ENCODE results near the gene ADAMTS7. TPM values are rescaled to one million over a fixed set of nuclear protein-coding genes. Genes with fewer than 3 reads are reported as not detected.
"Not testable (repeated sequence)": the region's sequence is repeated elsewhere in the genome, so short reads cannot be mapped to it uniquely, and the experiment has no call there.

ADAMTS7 gene
- total RNA-seq, 2 donors from 2014 or later, result 35.8 to 45.9 TPM

DNA sequence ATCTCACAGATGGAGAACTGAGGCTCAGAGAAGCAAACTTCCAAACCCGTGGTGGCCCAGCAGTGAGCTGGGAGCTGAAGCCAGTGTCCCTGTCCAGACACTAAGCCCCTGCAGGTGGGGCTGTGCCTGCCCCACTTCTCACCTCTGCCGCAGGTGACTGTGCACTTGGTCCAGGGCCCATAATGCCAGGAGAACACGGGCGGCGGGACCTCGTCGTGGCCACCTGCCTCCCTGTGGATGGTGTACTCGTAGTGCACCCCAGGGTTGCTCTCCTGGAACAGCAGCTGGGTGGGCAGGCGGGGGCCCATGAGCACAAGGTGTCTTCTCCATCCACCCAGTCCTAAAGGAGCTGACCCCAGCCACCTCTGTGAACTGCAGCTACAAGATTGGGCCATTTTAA, 40.2 kb downstream of the ADAMTS7 start:
- ATAC-seq; intact Hi-C loops (cut with DNase I); DNase-seq: not testable (repeated sequence)

DNA sequence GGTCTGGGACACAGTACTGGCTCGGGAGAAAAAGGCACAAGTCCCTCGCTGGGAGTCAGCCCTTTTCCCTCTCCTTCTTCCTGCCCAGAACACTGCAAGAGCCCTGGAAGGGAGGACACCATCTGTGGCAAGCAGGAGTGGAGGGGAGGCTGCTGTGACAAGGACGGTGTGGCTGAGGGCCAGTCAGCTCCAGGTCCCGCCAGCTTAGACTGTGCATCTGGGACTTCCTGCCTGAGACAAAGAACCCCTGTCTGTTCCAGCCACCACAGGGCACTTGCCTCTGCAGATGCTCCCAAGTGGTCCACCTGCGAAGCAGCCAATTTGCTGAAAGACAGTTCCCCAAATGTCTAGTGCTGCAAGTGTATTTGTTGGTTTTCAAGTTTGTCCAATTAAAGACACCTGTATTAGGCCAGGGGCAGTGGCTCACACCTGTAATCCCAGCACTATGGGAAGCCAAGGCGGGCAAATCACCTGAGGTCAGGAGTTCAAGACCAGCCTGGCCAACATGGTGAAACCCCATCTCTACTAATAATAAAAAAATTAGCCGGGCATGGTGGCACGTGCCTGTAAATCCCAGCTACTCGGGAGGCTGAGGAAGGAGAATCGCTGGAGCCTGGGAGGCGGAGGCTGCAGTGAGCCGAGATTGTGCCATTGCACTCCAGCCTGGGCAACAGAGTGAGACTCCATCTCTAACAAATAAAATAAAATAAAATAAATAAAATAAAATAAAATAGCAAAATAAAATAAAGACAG, 41.6 kb downstream of the ADAMTS7 start:
- DNase-seq; intact Hi-C loops (cut with DNase I): not testable (repeated sequence)

DNA sequence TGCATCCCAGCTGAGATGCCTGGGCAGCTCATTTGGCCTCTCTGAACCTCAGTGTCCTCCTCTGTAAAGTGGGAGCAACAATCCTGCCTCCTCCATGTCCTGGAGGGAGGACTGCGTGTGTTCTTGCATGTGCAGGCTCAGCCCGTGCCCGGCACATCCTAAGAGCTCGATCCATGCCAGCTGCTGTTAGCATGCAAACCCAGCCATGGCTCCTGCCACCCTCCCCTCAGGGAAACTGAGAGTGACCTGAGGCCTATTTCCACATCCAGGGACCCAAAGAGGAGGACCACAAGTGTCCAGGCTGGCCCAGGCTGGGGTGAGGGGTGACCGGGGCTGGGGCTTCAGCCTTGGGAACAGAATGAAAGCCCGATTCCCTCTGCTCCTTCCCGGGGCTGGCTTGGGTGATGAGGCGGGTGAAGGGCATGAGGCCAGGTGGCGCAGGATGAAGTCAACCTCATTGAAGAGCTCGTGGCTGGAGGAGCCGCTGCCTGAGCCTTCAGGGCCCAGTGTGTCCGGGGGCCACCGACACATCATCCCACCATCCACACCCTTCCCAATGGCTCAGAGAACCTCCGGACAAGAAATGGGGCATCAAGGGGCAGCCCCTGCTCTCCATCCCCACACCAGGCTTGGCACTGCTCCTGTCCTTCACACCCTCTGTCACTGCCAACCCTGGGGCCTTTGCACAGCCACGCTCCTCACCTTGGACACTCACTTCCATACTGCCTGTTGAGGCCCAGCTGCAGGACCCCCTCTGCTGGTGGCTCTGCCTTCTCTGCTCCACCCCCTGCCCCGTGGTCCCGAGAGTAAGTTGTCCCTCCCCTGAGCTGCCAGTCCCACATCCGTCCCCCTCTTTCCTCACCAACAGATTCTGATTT, 42.5 kb downstream of the ADAMTS7 start:
- intact Hi-C loops (cut with DNase I), result no loop called here

More for the DNA sequence above, 41.6 kb downstream of the ADAMTS7 start:
- ATAC-seq, result not testable (repeated sequence)

DNA sequence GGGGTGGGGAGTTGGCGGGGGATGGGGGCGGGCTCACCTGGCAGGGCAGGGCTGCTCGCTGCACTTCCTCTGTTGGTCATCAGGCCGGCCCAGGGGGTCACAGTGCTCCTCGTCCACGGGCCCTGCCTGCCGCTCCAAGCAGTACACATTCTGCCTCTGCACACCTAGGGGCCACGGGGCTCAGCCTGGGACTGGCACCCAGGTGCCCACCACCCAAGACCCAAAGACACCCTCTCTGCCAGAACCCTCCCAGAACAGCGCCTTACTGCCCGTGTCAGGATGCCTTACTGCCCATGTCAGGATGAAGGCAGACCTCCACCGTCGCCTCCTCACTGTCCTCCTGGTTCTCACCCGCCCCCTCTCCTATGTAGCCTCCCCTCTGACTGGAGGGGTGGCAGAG, 43.2 kb downstream of the ADAMTS7 start:
- intact Hi-C loops (cut with DNase I), result no loop called here
- no peak for ATAC-seq
- no peak for DNase-seq

More for the DNA sequence above, 42.5 kb downstream of the ADAMTS7 start:
- no peak for ATAC-seq
- no peak for DNase-seq

DNA sequence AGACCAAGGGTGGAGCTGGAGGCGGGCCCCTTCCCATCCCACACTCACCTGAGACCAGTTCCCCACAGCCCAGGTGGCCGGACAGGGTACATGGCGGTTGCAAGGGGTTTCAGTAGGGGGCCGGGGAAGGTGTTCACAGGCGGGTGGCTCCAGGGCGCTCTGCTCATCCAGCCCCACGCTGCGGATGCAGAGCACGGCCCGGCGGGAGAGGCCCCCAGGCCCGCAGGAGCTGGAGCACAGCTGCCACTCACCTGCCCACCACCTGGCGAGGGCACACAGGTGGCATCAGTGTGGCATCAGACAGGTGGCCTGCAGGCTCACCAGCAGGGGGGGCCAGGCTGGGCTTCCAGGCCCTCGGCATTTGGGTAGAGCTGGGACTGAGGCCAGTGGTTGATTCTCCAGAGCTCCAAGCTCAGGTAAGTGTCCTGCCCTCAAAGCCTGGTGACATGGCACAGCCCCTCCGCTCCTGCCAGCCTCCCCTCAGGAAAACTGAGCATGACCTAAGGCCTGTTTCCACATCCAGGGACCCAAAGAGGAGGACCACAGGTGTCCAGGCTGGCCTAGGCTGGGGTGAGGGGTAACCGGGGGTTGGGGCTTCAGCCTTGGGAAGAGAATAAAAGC, 43.8 kb downstream of the ADAMTS7 start:
- no peak for DNase-seq
- ATAC-seq, result no peak
- intact Hi-C loops (cut with DNase I), result no loop called here

DNA sequence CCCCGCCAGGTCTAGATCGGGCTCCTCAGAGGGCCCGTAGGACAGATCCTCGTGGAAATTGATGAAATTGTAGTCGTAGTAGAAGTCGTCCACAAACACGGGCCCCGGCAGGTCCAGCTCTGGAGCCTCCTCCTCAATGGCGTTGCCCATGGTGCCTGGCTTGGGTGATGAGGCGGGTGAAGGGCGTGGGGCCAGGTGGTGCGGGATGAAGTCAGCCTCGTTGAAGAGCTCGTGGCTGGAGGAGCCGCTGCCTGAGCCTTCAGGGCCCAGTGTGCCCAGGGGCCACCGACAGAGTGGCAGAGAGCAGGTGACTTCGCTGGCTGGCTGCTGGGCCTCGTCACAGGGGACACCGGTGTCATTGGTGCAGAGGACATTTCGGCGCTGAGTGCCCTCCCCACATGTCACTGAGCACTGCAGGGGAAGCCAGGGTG, 44.6 kb downstream of the ADAMTS7 start:
- DNase-seq; ATAC-seq; intact Hi-C loops (cut with DNase I): not testable (repeated sequence)

DNA sequence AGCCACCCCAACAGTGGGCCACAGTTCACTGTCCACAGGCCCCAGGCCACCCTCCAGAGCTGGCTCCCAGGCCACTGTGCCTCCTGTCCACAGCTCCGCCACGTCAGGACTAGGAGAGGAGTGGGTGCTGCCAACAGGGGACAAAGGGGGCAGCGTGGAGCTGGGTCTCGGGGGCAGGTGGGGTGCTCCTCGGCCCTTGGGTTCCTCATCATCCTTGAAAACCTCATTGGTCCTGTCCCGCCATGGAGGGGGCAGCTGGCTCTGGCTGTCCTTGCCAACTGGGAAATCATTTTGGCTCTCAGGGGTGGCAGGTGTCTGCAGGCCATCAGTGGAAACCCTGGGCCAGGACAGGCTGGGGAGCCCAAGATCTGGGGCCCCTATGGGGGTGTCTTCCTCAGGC, 45.2 kb downstream of the ADAMTS7 start:
- ATAC-seq (no peak), DNase-seq (no peak)
- intact Hi-C loops (cut with DNase I), result no loop called here

DNA sequence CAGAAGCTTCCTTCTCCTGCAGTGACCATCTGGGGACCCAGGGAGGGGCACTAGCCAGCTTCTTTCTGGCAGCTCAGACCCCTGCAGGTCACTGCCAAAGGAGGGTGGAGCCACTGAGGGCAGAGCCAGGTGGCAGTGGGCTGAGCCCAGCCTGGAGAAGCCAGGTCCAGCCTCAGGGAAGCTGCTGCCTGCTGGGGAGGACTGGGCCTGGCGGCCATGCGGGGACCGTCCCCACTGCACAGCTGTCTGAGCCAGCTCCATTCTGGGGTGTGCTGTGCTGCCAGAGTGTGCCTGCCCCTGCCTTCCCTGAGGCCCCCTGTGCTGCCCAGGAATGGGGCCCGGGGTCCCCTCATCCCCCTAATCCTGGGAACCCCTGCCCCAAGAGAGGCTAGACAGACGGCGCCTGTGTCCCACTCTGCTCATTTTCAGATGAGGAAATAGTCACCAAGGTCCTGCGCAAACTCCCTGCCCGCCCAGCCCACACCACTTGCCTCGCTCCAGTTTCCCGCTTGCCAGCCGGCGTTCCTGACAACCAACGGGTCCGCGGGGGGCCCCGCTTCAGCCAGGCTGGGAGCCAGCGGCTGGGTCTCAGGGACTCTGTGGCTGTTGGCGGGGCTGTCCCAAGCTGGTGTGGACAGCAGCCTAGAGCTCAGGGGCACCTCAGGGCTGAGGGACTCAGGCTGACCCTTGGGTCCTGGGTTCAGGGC, 46.0 kb downstream of the ADAMTS7 start:
- ATAC-seq, result peak in 1 of 2 donors; percentile 42
- intact Hi-C loops (cut with DNase I), result not testable (repeated sequence)
- DNase-seq, result peak; percentile 18

DNA sequence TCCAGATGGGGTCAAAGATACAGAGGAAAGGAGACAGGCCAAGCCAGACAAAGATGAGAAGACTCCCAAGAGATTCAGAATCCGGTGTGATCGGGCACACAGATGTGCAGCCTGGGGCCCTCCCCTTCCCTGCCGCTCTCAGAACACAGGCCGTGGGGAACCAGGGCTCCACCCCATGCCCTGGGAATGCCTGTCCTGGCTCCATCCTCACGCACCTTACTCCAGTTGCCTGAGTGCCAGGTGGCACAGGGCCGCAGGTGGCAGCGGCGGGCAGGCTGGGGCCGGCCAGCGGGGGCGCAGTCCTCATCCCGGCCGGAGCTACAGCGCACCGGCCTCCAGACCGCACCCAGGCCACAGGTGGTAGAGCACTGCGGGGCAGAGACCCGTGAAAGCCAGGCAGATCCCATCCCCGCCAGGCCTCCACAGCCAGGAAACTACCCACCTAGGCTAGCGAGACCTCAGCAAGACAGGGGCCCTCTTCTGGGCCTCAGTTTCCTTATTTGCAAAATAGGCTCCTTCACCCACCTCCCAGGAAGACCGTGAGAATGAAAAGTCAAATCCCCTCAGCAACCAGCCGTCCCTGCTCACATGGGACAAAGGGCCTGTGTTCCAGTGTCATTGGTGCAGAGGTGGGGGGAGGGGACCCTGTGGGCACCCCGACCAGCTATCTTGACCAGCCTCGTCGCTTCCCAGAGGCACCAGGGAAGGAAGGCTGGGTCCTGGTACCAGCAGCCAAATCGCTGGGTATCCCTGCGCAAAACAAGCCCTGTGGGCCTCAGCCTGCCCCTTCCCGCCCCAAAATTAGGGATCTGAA, 46.7 kb downstream of the ADAMTS7 start:
- intact Hi-C loops (cut with DNase I), result not testable (repeated sequence)

DNA sequence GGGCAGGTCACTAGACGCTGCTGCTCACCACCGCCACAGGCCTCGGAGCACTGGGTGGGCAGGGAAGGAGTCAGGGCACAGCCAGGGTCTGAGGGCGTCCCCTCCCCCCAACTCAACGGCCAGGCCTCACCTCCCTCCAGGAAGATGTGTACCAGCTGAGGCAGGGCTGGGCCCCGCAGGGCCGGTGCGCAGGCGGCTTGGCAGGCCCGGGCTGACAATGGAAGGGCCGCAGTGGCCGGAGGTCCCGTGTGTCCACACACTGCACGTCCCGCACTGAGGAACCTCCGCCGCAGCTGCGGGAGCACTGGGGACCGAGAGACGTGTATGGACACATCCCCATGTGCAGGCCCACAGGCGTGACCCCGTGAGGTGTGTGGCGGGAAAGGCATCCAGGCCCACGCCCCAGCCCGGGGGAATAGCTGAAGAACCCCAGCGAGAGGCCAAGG, 47.4 kb downstream of the ADAMTS7 start:
- DNase-seq (no peak), ATAC-seq (no peak)
- intact Hi-C loops (cut with DNase I), result no loop called here

More for the DNA sequence above, 46.7 kb downstream of the ADAMTS7 start:
- DNase-seq, result peak; percentile 16
- not testable (repeated sequence) for ATAC-seq

DNA sequence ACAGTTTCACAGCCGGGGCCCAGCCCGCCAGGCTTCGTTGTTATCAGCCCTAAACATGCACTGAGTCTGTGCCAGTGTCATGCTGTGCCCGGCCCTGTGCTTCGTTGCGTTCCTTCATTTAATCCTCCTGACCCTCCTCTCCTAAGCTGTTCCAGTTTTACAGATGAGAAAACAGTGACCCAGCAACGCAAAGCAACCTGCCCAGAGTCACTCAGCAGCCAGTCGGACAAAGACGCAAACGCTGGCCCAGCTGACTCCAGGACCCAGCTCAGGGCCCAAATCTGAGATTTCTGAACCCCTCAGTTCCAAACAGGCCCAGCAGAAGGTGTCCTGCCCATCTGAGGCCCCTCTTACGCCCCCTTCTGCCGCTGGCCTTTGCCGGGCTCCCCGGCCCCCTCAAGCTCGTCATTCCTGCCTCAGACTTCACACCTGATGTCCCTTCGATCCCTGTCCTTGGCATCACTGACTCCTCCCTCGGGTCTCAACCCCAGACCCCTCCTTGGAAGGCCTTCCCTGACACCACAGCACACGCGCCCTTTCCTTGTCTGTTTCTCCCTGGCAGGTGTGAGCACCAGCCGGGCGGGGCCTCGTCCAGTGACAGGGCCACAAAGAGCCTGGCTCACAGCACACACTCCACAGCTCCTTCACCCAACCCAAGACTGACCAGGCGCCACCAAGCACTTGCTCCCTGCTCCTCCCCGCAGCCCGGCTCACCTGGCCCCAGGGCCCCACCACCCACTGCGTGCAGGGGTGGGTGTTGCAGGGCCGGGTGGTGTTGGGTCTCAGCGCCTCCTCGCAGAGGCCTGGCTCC, 48.1 kb downstream of the ADAMTS7 start:
- intact Hi-C loops (cut with DNase I), result no loop called here
- no peak for DNase-seq
- ATAC-seq, result no peak

DNA sequence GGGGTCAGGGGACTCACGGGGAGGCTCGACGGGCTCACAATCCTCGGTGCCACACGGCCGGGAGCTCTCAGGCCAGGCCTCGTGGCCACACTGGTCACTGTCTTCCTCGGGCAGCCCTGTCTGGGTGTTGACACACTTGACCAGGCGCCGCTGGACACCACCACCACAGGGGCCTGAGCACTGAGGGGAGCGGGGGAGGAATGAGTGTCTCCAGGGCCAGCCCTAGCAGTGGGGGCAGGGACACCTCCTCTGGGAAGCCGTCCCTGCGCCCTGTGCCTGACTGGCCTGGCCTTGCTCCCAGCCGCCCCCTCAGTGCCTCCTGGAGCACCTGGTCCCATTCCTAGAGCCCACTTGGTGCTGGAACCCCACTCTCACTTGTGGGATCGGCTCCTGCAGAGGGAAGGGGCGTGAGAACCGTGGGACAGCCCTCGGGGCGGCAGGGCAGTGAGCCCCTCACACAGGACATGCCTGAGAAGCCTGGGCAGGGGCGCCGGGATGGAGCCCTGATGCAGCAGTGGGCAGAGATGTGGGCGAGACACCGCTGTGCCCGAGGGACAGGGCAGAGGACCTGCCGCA, 48.8 kb downstream of the ADAMTS7 start:
- intact Hi-C loops (cut with DNase I); ATAC-seq: not testable (repeated sequence)

DNA sequence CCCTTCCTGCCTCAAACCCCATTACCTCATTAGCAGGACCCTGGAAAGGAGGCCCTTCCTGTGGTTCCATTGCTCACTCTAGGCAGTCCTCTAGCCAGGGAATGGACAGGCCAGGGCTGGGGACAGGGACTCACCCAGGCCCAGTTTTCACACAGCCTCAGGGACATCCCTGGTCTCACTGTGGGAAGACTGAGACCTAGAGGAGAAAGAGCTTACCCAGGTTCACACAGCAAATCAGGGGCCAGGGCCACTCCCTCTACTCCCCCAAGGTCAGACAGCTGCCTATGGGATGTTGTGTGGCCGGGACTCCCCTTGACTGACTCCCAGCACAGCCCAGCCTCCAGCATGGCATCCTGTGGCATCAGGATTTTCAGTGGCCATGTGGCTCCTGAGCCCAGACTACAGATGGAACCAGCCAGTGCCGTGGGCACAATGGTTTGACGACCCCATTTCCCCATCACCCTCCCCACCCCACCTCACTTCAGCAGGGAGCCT, 49.3 kb downstream of the ADAMTS7 start:
- DNase-seq, result no peak
- intact Hi-C loops (cut with DNase I), result no loop called here
- no peak for ATAC-seq

More for the DNA sequence above, 48.8 kb downstream of the ADAMTS7 start:
- not testable (repeated sequence) for DNase-seq

DNA sequence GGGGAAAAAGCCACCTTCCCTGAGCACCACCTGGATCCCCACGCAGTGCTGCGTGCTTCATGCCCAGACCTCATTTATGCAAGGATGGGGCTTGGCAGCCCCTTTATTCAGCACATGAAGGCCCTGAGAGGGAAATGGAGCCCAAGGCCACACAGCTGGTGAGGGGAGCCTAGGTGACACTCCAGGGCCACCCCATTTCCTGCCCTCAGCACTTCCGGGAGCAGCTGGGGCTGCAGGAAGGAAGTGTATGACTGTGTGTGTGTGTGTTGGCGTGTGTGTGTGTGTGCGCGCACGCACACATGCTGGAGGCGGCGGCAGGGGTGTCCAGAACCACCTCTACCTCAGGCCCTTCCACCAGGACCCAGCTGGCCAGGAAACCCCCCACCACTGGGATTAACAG, 49.8 kb downstream of the ADAMTS7 start:
- intact Hi-C loops (cut with DNase I); ATAC-seq; DNase-seq: not testable (repeated sequence)

DNA sequence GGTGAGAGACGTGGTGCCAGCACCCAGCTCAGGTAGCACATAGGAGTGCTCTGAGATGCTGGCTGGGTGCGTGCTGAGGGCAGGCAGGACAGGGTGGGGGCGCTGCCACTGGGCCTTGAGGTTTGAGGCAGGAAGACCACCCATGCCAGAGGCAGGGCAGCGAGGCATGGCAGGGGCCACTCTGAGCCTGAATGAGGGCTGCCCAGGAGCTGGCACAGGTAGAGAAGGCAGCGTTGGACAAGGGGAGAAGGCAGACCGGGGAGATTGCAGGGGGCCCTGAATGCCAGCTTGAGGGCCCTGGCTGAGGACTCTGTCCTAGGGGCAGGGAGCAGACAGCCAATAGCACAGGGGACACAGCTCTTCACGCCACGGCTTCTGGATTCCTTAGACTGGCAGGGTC, 50.2 kb downstream of the ADAMTS7 start:
- DNase-seq, result no peak
- intact Hi-C loops (cut with DNase I), result no loop called here
- no peak for ATAC-seq

DNA sequence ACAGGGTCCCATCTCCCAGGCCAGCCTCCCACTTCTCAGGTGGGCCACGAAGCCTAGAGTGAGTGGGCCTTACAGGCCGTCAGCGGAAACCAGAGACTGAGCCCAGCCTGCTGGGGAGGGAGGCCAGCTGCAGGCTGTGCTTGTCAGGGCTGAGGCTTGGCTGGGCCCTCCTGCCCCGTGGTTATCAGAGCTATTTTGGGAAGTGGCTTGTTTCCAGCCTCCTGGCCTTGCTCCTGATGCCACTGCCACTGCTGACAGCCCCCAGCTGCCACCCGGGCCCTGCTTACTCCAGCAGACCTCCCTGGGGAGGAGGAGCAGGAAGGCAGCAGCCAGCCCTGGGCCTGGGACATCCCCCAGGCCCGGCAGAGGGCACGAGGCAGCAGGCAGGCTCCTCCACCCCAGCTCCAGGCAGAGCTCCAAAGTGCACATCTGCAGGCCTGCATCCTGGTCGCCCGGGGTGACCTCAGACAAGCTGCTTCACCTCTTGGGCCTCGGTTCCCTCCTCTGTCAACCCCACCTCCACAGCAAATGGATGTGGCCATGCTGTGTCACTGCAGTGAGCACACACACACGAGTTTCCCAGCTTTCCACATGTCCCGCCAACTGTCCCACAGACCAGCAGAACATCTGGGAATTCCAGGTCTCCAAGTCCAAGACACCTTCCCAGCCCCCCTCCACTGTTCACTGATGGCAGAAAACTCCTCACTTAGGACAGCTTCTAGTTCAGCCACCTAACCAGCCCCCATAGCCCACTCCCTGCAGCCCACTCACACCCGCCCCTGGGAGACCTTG, 51.0 kb downstream of the ADAMTS7 start:
- DNase-seq (peak; percentile 67), ATAC-seq (peak; percentile 59 to 78)
- intact Hi-C loops (cut with DNase I), result not testable (repeated sequence)

Measured in left cardiac atrium (tissue), 4 donors.